ENCODE measurements around the gene DNAJC6.

DNAJC6 gene

DNA sequence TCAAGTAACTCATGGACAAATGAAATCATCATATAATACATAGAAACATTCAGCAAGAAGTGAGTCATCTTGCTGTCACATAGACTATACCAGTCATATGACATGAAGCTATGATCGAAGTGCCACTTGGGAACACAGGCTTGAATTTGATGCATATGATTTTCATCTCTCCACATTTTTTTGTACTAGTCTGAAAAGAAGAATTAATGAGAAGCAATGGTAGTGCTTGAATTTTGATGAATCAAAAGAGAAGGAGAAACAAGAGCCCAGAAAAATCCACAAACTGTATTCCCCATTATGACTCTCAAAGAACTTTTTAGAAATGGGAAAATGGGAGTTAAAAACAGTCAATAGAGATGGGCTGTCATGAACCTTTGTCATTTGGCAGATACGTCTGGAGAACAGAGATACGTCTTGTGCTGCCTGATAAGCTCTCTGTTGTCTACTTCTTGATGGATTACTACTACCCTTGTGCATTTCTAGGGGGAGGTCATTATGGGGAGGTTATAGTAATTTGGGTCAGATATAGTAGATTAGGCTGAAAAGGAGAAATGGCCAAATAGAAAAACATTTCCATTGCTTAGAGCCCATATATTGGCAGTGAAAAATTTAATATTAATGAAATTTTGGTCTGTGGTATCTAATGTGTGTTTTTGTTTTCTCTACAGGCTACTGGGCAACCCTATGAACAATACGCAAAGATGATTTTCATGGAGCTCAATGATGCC, 103.1 kb downstream of the DNAJC6 start:
- DNase-seq = no peak

DNA sequence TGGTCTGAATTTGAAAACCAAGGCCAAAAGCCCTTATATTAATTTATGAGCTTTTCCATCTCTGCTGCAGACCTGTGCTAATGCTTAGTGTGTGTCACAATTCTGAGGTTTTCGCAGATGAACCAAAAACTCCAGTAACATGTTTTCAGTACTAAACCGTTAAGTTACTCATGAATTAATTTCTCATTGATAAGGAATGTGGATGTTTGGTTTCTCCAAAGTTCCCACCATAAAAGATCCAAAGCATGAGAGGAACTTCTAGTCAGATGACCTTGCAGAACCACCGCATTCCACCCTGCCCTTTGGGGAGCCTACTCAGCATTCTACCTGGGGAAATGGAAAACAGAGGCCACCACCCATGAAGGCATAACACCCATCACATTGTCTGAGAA, 103.6 kb downstream of the DNAJC6 start:
- no peak for DNase-seq

DNA sequence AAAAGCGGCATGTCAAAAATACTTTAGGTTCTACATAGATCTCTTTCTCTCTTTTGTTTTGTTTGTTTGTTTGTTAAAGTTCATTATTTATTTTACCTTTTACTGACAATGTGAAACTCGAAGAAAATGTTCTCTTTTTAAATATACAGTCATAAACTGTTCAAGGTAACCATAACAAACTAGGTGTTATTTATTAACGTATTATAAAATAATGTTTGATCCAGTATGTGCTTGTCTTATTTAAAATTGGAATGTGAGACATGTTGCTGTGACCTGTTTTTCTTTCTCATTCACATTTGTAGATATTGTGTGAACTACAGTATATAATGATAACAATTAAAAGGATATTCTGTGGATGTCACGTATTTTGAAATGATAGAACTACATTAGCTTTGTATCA, 105.2 kb downstream of the DNAJC6 start:
- DNase-seq = no peak

DNA sequence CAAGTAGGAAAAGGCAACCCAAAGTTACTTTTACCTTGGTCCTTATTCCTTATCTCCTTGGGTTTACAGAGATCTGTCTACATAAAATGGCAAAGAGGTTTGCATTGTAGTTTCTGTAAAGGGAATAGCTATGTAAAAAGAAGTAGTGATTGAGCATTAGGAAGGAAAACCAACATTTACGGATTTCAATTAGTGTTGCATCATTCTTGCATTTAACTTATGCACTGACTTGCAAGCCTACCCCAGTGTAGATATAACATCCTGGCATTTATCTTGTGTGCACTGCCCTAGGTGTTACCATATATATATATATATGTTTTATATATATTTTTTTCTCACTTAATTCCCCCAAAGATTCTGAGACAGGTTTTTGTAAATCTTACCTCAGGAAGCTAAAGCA, 107.4 kb downstream of the DNAJC6 start:
- DNase-seq = no peak

DNA sequence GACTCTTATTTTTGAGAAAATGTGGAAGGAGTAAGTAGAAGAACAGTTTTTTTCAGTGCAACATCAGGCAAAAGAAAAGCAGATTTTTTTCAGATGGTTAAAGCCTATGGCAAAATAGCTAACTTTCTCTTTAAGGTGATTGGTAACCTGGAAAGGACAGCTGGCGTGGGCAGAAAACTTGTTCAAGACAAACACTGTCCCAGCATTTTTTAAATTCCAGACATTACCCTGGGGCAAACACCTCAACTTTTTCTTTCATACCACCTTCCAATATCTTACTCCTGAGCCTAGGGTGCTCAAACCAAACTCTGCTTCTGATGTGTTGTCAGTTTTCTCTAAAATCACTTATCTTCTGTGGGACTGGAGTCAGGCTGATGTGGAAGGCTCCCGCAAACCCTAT, 108.4 kb downstream of the DNAJC6 start:
- DNase-seq = no peak

DNA sequence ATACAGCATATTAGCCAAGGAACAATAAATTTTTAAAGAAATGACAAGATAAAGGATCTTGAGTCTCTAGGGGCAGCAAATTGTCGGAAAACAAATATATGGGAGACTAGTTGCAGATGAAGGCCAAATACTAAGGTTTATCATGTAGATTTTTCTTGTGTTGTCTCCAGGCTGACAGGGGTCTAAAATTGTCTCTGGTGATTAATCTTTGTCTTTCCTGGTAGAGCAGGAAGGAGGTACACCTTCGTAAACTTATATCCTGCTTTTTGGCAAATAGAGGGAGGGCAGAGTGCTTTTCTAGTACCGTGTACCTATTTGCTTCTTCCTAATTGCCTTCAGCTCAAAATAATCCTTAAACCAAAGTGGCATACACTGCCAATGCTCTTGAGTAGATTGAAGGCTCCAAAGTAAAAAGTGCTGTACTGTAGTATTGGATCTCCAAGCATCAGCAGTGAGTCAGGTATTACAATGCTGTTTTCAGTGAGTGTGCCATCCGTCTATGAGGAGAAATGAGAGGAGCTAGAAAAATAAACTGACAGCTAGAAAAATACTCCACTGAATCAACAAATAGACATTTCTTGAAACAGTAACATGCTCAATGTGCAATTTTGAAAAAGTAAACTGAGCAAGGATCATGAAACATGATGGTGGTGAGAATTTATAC, 109.3 kb downstream of the DNAJC6 start:
- no peak for DNase-seq

DNA sequence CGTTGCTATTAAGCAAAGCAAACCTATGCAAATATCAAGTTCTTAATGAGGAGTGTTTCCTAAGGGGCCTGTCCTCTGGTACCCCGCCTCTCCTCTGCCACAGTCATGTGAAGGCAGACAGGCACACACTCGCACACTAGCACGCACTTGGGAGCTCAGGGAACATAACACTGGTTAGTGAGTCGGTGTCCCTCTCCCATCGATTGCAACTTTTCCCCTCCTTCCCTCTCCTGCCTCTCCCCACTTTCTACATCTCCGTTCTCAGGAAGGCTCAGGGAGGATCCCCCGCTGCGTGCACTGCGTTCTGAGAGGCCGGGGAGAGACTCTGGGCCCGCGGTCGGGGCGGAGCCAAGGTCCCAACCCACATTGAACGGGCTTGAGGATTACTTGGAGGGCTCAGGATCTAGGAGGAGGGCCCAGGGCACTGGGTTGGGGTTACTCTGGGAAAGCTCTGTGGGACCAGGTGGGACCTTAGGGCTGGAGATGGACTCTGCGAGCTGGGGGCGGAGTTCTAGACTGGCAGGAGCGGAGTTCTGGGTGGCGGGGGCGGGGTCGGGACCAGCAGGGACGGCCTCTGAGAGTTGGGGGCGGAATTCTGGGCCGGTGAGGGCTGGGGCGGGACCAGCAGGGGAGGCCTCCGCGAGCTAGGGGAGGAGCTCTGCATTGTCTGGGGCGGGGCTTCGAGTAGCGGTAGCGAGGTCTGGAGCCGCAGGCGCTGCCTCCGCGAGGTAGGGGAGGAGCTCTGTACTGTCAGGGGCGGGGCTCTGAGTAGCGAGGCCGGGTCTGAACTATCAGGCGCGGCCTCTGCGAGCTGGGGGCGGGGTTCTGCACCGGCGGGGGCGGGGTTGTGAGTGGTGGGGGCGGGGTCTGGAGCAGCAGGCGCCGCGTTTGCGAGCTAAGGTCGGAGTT, 110.6 kb downstream of the DNAJC6 start:
- DNase-seq = peak; percentile 96 to 99 (median 98)

DNA sequence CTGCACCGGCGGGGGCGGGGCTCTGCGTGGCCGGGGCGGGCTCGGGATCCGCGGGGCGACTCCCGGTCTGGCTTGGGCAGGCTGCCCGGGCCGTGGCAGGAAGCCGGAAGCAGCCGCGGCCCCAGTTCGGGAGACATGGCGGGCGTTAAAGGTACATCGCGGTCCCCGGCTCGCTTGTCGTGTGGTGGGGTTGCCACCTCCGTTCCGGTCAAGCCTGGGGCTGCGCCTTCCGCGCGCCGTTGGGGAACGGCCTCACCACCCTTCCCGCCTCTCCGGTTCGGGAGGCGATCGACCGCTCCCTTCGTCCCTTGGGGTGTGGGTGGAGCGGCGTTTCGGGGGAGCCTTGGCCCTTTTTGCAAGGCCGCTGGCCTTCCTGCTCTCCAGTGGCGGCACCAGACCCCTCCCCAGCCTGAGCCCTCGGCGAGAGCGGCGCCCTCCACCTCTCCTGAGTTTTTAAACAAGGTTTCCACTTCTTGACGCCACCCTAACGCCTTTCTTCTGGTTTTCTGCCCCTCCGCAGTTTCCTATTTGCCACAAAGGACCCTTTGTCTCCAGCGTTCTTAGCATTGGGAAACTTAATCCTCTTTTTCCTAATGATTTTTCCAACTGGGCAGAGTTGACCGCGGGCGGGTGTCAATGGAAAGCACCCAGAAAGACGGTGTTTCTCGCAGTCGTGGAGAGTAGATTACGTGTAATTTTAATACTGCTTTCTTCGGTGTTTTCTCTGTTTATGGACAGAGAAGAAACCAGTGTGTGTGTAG, 111.4 kb downstream of the DNAJC6 start, which contains the start of the genes LEPR and LEPROT:
TSS of gene LEPR (plus strand) at position 79 of the 761 bp plus-strand sequence. CDS start 144,898 bp downstream, outside the sequence.
TSS of gene LEPROT (plus strand) at position 79 of the 761 bp plus-strand sequence. CDS start at position 136, 57 bp downstream.
- peak in 2 of 6 experiments; percentile 28 to 38 for DNase-seq

DNA sequence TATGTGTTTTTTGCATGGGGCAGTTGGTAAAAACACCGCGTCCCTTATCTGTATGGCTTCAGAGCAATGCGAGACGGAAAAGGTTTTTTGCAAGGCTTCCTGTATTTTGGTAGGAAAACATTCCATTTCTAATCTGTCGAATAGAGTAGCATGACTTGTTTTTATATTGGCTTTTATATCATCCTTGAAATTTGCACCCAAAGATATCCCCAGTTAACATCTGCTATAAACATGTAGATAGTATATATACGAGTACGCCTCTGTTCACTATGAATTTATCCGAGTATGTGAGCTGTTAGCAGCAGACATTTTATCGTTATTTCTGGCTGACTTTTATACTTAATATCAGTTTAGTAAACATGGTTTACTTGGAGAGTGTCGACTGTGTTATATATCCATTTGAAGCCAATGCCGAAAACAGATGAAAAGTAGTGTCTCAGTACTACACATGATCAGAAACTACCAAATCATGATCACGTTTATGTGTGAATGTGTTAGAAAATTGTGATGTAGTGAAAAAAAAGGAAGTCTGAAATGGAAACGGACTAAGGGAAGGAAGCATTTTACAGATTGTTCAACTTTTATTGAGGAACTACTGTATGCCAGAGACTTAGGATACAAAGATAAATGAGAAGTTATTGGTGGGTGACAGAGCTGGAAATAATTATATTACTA, 112.1 kb downstream of the DNAJC6 start:
- peak in 1 of 6 experiments; percentile 40 for DNase-seq

DNA sequence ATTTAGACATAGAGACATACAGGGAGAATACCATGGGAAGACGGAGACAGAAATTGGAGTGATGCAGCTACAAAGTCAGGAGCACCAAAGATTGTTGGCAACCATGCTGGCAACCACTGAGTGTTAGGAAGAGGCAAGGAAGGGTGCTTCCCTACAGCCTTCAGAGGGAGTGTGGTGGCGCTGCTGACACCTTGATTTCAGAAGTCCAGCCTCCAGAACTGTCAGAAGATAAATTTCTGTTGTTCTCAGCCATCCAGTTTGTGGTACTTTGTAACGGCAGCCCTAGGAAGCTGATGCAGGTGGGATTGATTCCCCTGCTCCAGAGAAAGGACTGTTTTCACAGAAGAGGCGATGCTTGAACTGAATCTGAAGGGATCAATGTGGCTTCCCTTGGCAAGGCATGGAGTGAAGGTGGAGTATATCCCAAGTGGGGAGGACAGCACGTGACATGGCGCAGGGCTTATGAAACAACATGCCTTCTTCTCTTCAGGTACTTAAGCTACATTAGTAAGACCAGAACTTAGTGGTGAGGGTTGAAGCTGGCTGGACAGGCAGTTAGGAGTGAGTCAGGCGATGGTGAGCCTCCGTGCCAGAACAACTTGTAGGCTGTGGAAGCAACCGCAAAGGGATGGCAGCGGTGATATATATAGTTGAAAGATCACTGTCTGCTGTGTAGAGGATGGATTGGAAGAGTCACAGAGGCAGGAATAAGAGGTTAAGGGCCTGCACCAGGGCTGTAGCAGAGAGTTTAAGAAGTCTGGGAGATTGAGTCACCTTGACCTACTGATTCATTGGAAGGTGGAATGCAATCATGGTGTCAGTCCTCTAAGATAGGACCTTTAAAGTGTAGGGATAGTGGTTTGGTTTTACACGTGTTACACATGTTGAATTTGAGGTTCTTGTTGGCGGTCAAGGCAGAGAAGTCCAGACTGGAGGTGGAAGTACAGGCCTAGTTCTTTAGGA, 113.2 kb downstream of the DNAJC6 start:
- DNase-seq = no peak

DNA sequence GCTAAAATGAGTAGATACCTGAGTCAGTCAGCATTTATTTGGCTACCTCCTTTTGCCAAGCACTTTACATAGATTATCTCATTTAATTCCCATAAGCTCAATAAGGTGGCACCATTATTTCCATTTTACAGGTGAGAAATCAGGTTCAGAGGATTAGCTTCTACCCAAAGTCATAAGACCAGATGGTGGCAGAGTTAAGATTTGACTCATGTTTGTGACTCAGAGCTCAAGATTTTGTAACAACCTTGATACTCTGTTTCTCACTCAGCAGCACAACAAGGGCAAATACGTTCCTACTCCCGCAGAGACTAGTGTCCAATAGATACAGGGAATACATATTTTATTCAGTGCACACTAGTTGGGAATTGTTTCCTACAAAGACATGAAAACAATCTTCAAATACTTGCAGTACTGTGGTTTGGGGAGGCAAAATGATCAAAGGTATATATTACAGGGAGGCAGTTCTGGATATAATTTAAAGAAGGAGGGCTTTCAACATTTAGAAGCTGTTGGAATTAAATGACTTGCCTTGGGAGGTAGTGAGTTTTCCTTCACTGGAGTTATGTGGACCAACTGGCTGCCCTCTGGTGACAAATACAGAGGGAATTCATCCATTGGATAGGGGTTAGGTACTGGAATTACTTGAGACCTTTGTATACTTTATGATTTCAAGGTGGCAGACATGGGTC, 114.7 kb downstream of the DNAJC6 start:
- no peak for DNase-seq

DNA sequence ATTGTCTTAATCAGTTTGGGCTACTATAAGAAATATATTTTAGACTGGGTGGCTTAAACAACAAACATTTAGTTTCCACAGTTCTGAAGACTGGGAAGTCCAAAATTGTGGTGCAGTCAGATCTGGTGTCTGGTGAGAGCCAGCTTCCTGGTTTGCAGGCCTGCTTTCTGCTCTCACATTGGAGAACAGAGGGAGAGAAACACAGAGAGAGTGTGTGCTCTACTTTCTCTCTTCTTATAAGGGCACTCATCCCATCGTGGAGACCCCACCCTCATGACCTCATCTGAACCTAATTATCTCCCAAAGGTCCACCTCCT, 115.2 kb downstream of the DNAJC6 start:
- DNase-seq = no peak

DNA sequence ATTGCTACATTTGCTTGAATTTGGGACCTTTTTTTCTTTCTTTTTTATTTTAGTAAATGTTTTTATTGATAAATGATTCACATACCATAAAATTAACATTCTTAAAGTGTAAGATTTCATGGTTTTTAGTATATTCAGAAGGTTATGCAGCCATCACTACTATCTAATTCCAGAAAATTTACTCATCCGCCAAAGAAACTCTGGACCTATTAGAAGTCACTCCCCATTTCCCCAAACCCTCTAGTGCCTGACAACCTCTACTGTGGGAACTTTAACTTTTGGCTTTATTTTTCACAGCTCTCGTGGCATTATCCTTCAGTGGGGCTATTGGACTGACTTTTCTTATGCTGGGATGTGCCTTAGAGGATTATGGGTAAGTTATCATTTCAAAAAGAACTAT, 115.7 kb downstream of the DNAJC6 start:
- DNase-seq = no peak

DNA sequence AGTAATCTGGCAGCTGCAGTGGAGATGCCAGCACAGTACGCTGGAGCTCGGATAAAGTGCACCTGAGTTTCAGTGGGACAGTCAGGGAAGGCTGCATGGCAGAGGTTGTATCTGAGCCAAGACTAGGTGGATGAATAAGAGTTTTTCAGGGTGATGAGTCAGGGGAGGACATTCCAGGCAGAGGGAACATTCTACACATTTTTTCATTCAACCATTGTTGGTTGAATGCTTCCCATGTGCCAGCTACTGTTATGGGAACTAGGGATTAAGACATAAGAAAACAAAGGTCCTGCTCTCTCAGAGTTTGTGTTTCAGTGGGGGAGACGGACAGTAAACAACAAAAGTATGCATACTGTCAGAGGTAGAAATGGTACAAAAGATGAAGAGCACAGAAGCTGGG, 116.4 kb downstream of the DNAJC6 start:
- no peak for DNase-seq

DNA sequence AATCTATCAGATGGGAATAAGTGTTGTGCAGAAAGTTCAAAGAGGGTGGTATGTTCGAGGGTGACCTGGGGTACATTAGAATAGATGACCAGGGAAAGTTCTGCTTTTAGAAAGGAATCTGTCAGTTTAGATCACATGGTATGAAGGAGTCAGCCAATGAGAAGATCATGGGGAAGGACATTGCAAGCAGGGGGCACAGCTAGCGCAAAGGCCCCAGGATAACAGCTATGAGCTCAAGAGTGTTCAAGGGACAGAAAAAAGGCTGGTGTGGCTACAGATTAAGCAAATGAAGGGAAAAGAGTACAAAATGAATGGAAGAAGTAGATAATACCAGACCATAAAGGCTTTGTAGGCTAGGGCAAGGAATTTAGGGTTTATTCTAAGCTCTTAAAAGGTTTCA, 119.7 kb downstream of the DNAJC6 start:
- no peak for DNase-seq

DNA sequence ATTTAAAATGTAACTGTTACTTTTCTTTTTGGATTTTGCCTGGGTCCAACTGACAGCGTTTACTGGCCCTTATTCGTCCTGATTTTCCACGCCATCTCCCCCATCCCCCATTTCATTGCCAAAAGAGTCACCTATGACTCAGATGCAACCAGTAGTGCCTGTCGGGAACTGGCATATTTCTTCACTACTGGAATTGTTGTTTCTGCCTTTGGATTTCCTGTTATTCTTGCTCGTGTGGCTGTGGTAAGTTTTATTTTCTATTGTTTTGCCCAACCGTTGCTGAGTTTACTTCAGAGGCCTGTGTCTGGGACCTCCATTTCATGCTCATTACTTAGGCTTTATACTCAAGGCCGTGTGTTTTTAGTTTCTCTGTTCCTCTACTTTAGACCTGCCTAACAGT, 120.5 kb downstream of the DNAJC6 start:
- DNase-seq = no peak

DNA sequence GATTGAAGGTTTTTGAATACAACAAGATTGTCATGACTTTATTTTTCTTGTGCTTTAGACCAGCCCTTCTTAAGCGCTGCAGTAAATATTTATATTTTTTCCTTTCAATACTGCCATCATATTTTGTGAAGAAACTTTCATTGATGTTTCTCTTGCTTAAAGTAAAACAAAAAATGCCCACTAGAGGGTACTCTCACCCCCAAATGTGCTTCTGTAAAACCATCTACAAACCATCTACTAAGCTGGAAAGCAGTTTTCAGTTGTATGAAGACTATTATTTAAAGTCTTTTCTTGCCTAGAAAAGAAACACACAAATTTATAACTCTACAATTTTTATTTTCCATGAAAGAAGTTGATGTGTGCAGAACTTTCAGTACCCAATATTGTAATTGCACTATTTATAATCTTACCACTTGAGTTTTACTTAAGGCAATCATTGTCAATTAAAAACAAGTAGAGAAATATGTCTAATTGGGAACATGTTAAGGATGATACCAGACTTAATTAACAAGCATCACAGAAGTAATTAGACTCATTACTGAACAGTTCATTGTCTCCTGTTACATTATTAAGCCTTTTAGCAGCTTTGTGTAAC, 121.9 kb downstream of the DNAJC6 start:
- peak in 2 of 6 experiments; percentile 24 to 41 for DNase-seq

DNA sequence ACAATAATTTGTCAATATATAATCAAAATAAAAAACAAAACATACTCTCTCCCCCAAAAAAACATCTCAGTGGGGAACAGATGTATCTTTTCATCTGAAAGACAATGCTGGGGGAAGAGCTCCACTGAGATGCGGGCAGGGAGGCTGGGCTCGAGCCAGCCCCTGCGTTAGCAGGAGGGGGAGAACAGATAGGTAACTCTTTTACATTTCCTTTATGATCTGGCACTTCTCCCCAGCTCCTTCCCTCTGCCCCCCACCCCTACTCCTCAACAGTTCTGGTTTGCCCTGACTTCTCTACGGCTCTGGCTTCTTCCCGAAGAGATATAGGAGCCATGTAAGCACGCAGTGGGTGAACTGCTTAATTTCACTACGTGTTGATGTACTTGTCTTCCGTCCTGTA, 123.6 kb downstream of the DNAJC6 start:
- DNase-seq = no peak

DNA sequence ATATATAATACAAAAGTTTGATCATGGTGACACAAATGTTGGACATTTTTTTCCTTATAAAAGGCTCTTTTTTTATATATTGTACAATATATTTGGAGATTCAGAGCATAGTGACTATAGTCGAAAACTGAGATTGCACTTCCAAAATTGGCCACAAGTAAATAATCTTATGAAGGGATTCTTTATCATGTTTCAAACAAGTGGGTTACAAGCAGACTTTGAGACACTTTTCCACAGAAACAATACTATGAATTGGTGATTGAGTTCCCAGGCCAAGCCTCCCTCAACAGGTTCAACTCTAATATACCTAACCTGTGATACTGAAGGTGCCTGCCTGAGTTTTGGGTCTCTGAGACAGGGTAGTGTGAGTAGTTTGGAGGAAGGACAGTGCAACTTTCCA, 124.9 kb downstream of the DNAJC6 start:
- no peak for DNase-seq

DNA sequence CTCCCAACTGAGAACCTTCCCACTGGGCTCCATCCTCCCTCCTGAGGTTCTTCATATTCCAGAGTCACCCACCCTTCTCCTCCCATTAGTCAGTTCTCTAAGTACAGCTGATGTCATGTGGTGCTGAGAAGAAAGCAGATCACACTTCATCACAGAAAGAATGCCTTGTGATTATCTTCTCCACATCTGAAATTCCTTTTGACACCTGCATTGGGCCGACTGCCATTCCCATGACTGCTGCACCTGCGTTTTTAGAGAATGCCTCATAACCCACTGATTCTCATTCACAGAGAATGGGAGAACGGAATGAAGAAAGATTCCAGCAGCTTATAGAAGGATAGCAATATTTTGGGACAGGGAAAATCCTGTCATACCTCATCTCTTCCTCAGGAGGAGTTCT, 125.4 kb downstream of the DNAJC6 start:
- DNase-seq = no peak
